Nephron (organoid): ENCODE results near the gene GSTM5.
"Not testable (repeated sequence)": the region's sequence is repeated elsewhere in the genome, so short reads cannot be mapped to it uniquely, and the experiment has no call there.

Experiments used
- H3K27ac Mint-ChIP-seq, 3 experiments: 2 replicates each; pipeline ENCODE4 v1.8.0; 2020; ENCODE audit warnings: mixed read lengths in 3 of 3, mild to moderate bottlenecking in 2 of 3, moderate library complexity in 1 of 3
- H3K27me3 Mint-ChIP-seq: 2 replicates; pipeline ENCODE4 v1.8.0; 2021; ENCODE audit warnings: low read depth, mild to moderate bottlenecking, moderate library complexity, mixed read lengths
- H3K36me3 Mint-ChIP-seq: 2 replicates; pipeline ENCODE4 v1.8.0; 2020; ENCODE audit warnings: low read depth, mixed read lengths
- H3K4me1 Mint-ChIP-seq: 2 replicates; pipeline ENCODE4 v1.8.0; 2020; ENCODE audit warnings: mixed read lengths
- H3K4me3 Mint-ChIP-seq, 3 experiments: 2 replicates each; pipeline ENCODE4 v1.8.0; 2020; ENCODE audit warnings: mild to moderate bottlenecking in 3 of 3, mixed read lengths in 3 of 3, moderate library complexity in 2 of 3
- H3K9me3 Mint-ChIP-seq: 2 replicates; pipeline ENCODE4 v1.8.0; 2020; ENCODE audit warnings: mixed read lengths
- CTCF ChIP-seq, 3 experiments: fragments of 200-600 bp; sonication (generic); IDR thresholded peaks; one replicate each; pipeline ENCODE4 v1.5.0; 2021; ENCODE audit warnings: antibody characterized with exemption in 3 of 3; ENCODE audit not compliant: unreplicated experiment in 3 of 3

GSTM5 gene

GRCh38 chr1:109671067-109671466 lies 41.0 kb upstream of the GSTM5 start:
- H3K9me3 Mint-ChIP-seq: no peaks in the 10 kb centered on the region
- H3K4me3 Mint-ChIP-seq: peak overlapping the region in 2 of 3 experiments; percentile 36 to 64
- H3K27me3 Mint-ChIP-seq: no peaks in the 10 kb centered on the region

GRCh38 chr1:109673861-109674260 lies 38.2 kb upstream of the GSTM5 start:
- H3K27me3 Mint-ChIP-seq, H3K27ac Mint-ChIP-seq, H3K4me3 Mint-ChIP-seq, H3K9me3 Mint-ChIP-seq: not testable (repeated sequence)
- H3K36me3 Mint-ChIP-seq: peaks cover 35% of the 10 kb centered on the region
- peaks cover 14% of the 10 kb centered on the region for H3K4me1 Mint-ChIP-seq

More at GRCh38 chr1:109671067-109671466, 41.0 kb upstream of the GSTM5 start:
- TF ChIP-seq CTCF (IDR thresholded peaks at IDR 0.05; ENCODE audit: unreplicated experiment in 3 of 3): no peak
- H3K36me3 Mint-ChIP-seq: peaks cover 31% of the 10 kb centered on the region
- H3K27ac Mint-ChIP-seq: no peak overlapping the region
- H3K4me1 Mint-ChIP-seq: peaks cover 15% of the 10 kb centered on the region

GRCh38 chr1:109676683-109677381 lies 35.2 kb upstream of the GSTM5 start:
- H3K27ac Mint-ChIP-seq, H3K4me3 Mint-ChIP-seq, H3K27me3 Mint-ChIP-seq, H3K9me3 Mint-ChIP-seq, H3K4me1 Mint-ChIP-seq: not testable (repeated sequence)
- H3K36me3 Mint-ChIP-seq: peaks cover 17% of the 10 kb centered on the region

- no peak for TF ChIP-seq CTCF (IDR thresholded peaks at IDR 0.05; ENCODE audit: unreplicated experiment in 3 of 3)
- Mint-ChIP-seq H3K9me3 (no peaks in the 10 kb centered on the region), H3K27ac (no peak overlapping the region), H3K4me3 (no peak overlapping the region), H3K36me3 (peaks cover 17% of the 10 kb centered on the region), H3K27me3 (no peaks in the 10 kb centered on the region), H3K4me1 (peaks cover 7% of the 10 kb centered on the region)
Measured at GRCh38 chr1:109677459-109677858, 34.6 kb upstream of the GSTM5 start.

- H3K4me1 Mint-ChIP-seq, H3K27me3 Mint-ChIP-seq, H3K27ac Mint-ChIP-seq, H3K9me3 Mint-ChIP-seq, H3K4me3 Mint-ChIP-seq: not testable (repeated sequence)
- peaks cover 12% of the 10 kb centered on the region for H3K36me3 Mint-ChIP-seq
Measured at GRCh38 chr1:109678637-109679036, 33.4 kb upstream of the GSTM5 start.

GRCh38 chr1:109684777-109685176 lies 27.3 kb upstream of the GSTM5 start:
- H3K27ac Mint-ChIP-seq, H3K36me3 Mint-ChIP-seq, H3K27me3 Mint-ChIP-seq: not testable (repeated sequence)

GRCh38 chr1:109685399-109685798 lies 26.7 kb upstream of the GSTM5 start:
- not testable (repeated sequence) for H3K4me3 Mint-ChIP-seq, H3K27me3 Mint-ChIP-seq, H3K9me3 Mint-ChIP-seq, H3K4me1 Mint-ChIP-seq, H3K36me3 Mint-ChIP-seq, H3K27ac Mint-ChIP-seq

More at GRCh38 chr1:109684777-109685176, 27.3 kb upstream of the GSTM5 start:
- H3K4me3 Mint-ChIP-seq, H3K4me1 Mint-ChIP-seq, H3K9me3 Mint-ChIP-seq: not testable (repeated sequence)

- peak overlapping the region in 1 of 3 experiments; percentile 55 for H3K27ac Mint-ChIP-seq
- H3K4me3 Mint-ChIP-seq, H3K9me3 Mint-ChIP-seq, H3K27me3 Mint-ChIP-seq, H3K36me3 Mint-ChIP-seq, H3K4me1 Mint-ChIP-seq: not testable (repeated sequence)
Measured at GRCh38 chr1:109685890-109686289, 26.2 kb upstream of the GSTM5 start.

GRCh38 chr1:109687109-109687508 lies 24.9 kb upstream of the GSTM5 start:
- peak overlapping the region; percentile 95 to 98 (median 97) for H3K27ac Mint-ChIP-seq
- H3K36me3 Mint-ChIP-seq, H3K9me3 Mint-ChIP-seq, H3K4me1 Mint-ChIP-seq, H3K27me3 Mint-ChIP-seq: not testable (repeated sequence)
- H3K4me3 Mint-ChIP-seq: peak overlapping the region; percentile 82 to 90 (median 90)
